A549 (cell line): ENCODE measurements around the gene FRMD8. TPM values are rescaled to one million over a fixed set of nuclear protein-coding genes. Genes with fewer than 3 reads are reported as not detected.

Source experiments
- ATAC-seq, 2 experiments: fragments of 200-7000 bp in 1 of 2; fragments of >200 bp in 1 of 2; cut with Nextera tagmentation in 1 of 2; cut with Tn5 transposase in 1 of 2; 3 replicates each; pipeline versions ENCODE4 v1.8.0 to v1.9.1; 2018 to 2020; ENCODE audit warnings: mild to moderate bottlenecking in 1 of 2, moderate library complexity in 1 of 2
- CTCF ChIA-PET: fragments of 300-600 bp; sonication (Branson Sonifier 250); formaldehyde crosslinking; extraction: SDS; loops from one replicate; lab custom pipeline; 2021; ENCODE audit warnings: antibody characterized with exemption, inconsistent platforms; lab: Yijun Ruan, JAX
- POLR2A ChIA-PET: fragments of 350-600 bp; formaldehyde crosslinking; extraction: SDS; loops from one replicate; lab custom pipeline; 2021; ENCODE audit warnings: antibody characterized with exemption, inconsistent platforms; lab: Yijun Ruan, JAX
- DNase-seq, 2 experiments: peaks; one replicate each; pipeline versions ENCODE4 v3.0.0 to v3.0.0-alpha.2; 2011 to 2016; ENCODE audit warnings: low read depth in 1 of 2, low spot score in 1 of 2
- FAIRE-seq: peaks from 2 replicates; lab custom pipeline; 2011; peaks lifted over from hg19 to GRCh38; lab: Jason Lieb, UNC
- H3K27ac ChIP-seq, 2 experiments: fragments of >200 bp; sonication (Bioruptor Twin); formaldehyde crosslinking; 3 replicates each; pipeline ENCODE4 v1.5.1; 2016 to 2017
- H3K4me1 ChIP-seq: fragments of >200 bp; sonication (Bioruptor Twin); formaldehyde crosslinking; 3 replicates; pipeline ENCODE4 v1.6.1; 2016
- H3K4me2 ChIP-seq: fragments of >200 bp; sonication (Bioruptor Twin); formaldehyde crosslinking; 3 replicates; pipeline ENCODE4 v1.6.1; 2016
- H3K4me3 ChIP-seq: fragments of >200 bp; sonication (Bioruptor Twin); formaldehyde crosslinking; 3 replicates; pipeline ENCODE4 v1.5.1; 2016
- H3K9me3 ChIP-seq: fragments of >200 bp; sonication (Bioruptor Twin); formaldehyde crosslinking; 3 replicates; pipeline ENCODE4 v1.6.1; 2016
- CBX8 ChIP-seq: fragments of 200-600 bp; sonication (generic); IDR thresholded peaks from 2 replicates; pipeline ENCODE4 v1.6.1; 2016
- CEBPB ChIP-seq, 2 experiments: fragments of >200 bp in 1 of 2; sonication (Bioruptor Twin) in 1 of 2; formaldehyde crosslinking in 1 of 2; IDR thresholded peaks; 2 replicates each; pipeline ENCODE4 v1.6.1; 2012 to 2016
- CHD2 ChIP-seq: fragments of 150-350 bp; IDR thresholded peaks from 2 replicates; pipeline ENCODE4 v1.6.1; 2014; ENCODE audit warnings: low read length; ENCODE audit not compliant: partially characterized antibody
- EHF ChIP-seq: fragments of 250-450 bp; sonication (Bioruptor Pico); IDR thresholded peaks from 2 replicates; pipeline ENCODE4 v1.5.0; 2020; ENCODE audit warnings: mild to moderate bottlenecking
- FOSB ChIP-seq: fragments of 250-450 bp; sonication (Bioruptor Pico); IDR thresholded peaks from 2 replicates; pipeline ENCODE4 v1.5.0; 2020; ENCODE audit warnings: mild to moderate bottlenecking, moderate library complexity
- FOSL2 ChIP-seq, 2 experiments: fragments of 450-650 bp in 1 of 2; fragments of >200 bp in 1 of 2; sonication (Bioruptor Twin) in 1 of 2; formaldehyde crosslinking; IDR thresholded peaks; 2 replicates each; pipeline versions ENCODE4 v1.5.0 to v1.6.1; 2016 to 2020; ENCODE audit warnings: mild to moderate bottlenecking in 1 of 2, moderate library complexity in 1 of 2
- GATA3 ChIP-seq: IDR thresholded peaks from 2 replicates; pipeline ENCODE4 v1.6.1; 2012; ENCODE audit warnings: borderline replicate concordance
- JUN ChIP-seq, 2 experiments: fragments of >200 bp; sonication (Bioruptor Twin); formaldehyde crosslinking; IDR thresholded peaks; 2 replicates in 1 of 2; 3 replicates in 1 of 2; pipeline ENCODE4 v1.6.1; 2016 to 2017
- KDM1A ChIP-seq: fragments of 200-600 bp; sonication (generic); IDR thresholded peaks from 2 replicates; pipeline ENCODE4 v1.6.1; 2016; ENCODE audit warnings: low read depth, mild to moderate bottlenecking
- POLR2A ChIP-seq: IDR thresholded peaks from 2 replicates; pipeline ENCODE4 v1.6.1; 2012; ENCODE audit warnings: mild to moderate bottlenecking, low read length
- POLR2AphosphoS2 ChIP-seq: conservative IDR thresholded peaks from 2 replicates; pipeline ENCODE4 v1.6.1; 2012; ENCODE audit warnings: low read length, improper control_type of control experiment, inconsistent platforms
- RAD21 ChIP-seq, 2 experiments: fragments of >200 bp in 1 of 2; sonication (Bioruptor Twin) in 1 of 2; formaldehyde crosslinking in 1 of 2; IDR thresholded peaks in 1 of 2; conservative IDR thresholded peaks in 1 of 2; 2 replicates in 1 of 2; 3 replicates in 1 of 2; pipeline ENCODE4 v1.6.1; 2012 to 2018; ENCODE audit warnings: inconsistent platforms in 1 of 2
- RNF2 ChIP-seq: fragments of 200-600 bp; sonication (generic); IDR thresholded peaks from 2 replicates; pipeline ENCODE4 v1.6.1; 2016; ENCODE audit warnings: low read depth, mild to moderate bottlenecking, antibody characterized with exemption, moderate library complexity, borderline replicate concordance
- TP53 ChIP-seq: fragments of 250-450 bp; sonication (Bioruptor Pico); IDR thresholded peaks from 2 replicates; pipeline ENCODE4 v1.5.0; 2021; ENCODE audit warnings: mild to moderate bottlenecking, moderate library complexity
- ZNF302 ChIP-seq: fragments of 250-450 bp; sonication (Bioruptor Pico); IDR thresholded peaks from 2 replicates; pipeline ENCODE4 v1.9.0; 2021; ENCODE audit warnings: inconsistent platforms, mild to moderate bottlenecking, moderate library complexity
- ZSCAN20 ChIP-seq: fragments of 250-450 bp; sonication (Bioruptor Pico); IDR thresholded peaks from 2 replicates; pipeline ENCODE4 v1.8.0; 2022; ENCODE audit warnings: mild to moderate bottlenecking, moderate library complexity
- WGBS: methylation state at CpG from one replicate; pipeline ENCODE4 v1.1.6; 2017; ENCODE audit errors: missing lambda C conversion rate; 5-methylcytosine and 5-hydroxymethylcytosine counted together
- polyA plus RNA-seq, 4 experiments: library from polyadenylated mRNA; depleted of rRNA in 3 of 4; stranded (reverse); fragments of >200 nt; fragmentation: RNase III in 1 of 4; extraction: RNeasy Plus Mini Kit Qiagen cat#74134 plus additional on column Dnase treatment in 1 of 4; gene quantifications; 2 replicates in 3 of 4; 3 replicates in 1 of 4; pipeline ENCODE4 v1.2.3, GENCODE V29; 2011 to 2017
- TF ChIP-seq, protein P1 (sequence below): IDR thresholded peaks from 2 replicates; pipeline ENCODE4 v1.6.1; 2012
- TF ChIP-seq, protein P2 (sequence below): fragments of 150-350 bp; IDR thresholded peaks from 2 replicates; pipeline ENCODE4 v1.6.1; 2014; ENCODE audit warnings: low read depth, mild to moderate bottlenecking, low read length
- TF ChIP-seq, protein P3 (sequence below): fragments of 250-450 bp; sonication (Bioruptor Pico); IDR thresholded peaks from 2 replicates; pipeline ENCODE4 v1.5.0; 2020; ENCODE audit warnings: low read depth, mild to moderate bottlenecking, moderate library complexity
- TF ChIP-seq, protein P4 (sequence below): fragments of 450-650 bp; IDR thresholded peaks from 2 replicates; pipeline ENCODE4 v1.6.1; 2014; ENCODE audit warnings: antibody characterized with exemption

FRMD8 gene
- polyA plus RNA-seq, 2 of the 4 experiments (the other 2 are of a cell fraction) = 12.9 to 20.0 TPM

DNA sequence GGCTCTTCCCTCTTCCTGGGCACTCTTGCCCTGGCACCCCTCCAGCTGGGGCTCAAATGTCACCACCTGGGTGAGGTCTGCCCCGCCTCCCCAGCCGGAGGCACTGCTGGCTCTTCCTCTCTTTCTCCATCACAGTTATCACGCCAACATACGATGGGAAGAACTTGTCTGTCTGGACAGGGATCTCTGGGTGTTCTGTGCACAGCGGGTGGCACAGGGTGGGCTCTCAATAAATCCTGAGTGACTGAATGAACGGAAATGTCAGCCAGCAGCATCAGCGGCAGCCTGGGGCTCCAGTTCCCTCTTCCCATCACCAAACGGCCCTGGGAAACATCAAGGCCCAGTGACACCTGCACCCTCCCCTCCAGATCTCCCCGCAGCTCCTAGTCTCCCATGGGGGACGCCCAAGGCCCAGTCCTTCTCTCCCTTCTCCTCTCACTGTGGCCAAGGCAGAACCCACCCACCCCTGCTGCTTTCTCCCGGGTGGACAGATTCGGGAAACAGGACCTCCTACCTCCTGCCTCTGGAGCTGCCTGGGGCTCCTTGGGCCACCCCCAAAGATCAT, 3.6 kb upstream of the FRMD8 start:
- FAIRE-seq (no peak), DNase-seq (peak in 1 of 2 experiments; percentile 58), ATAC-seq (peak; percentile 1 to 3; a peak in 5 of 6 replicates)
- CTCF ChIA-PET = interaction anchor here (0.7 to 14.2 kb wide), 15 partner anchors 9 to 132 kb away, joined by 3 to 208 read pairs (median 4); partner anchors contain the start of genes CDC42EP2, MALAT1 and NEAT1
- Histone ChIP-seq H3K4me2 (peak overlapping the region; percentile 93), H3K4me3 (peak overlapping the region; percentile 46), H3K9me3 (no peaks in the 10 kb centered on the region), H3K4me1 (peaks cover 82% of the 10 kb centered on the region), H3K27ac (peak overlapping the region; percentile 93 to 99)
- TF ChIP-seq CEBPB (IDR thresholded peaks at IDR 0.05) = 0 out of 4 replicates have a peak, but pooled peaks of 1 of the 2 experiments have one; percentile 19
- TF ChIP-seq RAD21 (conservative IDR thresholded peaks at IDR 0.05 in 1 of 2, IDR thresholded peaks at IDR 0.05 in 1 of 2) = no peak
- no peak for TF ChIP-seq FOSL2 (IDR thresholded peaks at IDR 0.05)
- no peak for TF ChIP-seq FOSL2 (CRISPR knock-in tag; IDR thresholded peaks at IDR 0.05)
- no peak for TF ChIP-seq EHF (CRISPR knock-in tag)
- TF ChIP-seq KDM1A = no peak
- no peak for TF ChIP-seq GATA3
- TF ChIP-seq POLR2AphosphoS2 = no peak
- peak in 1 of 2 experiments; percentile 8; a peak in 1 of 5 replicates for TF ChIP-seq JUN (IDR thresholded peaks at IDR 0.05)
- TF ChIP-seq TP53 (CRISPR knock-in tag) = no peak; the same call in 1 of the 2 replicates
- no peak for TF ChIP-seq RNF2
- TF ChIP-seq, protein P1, sequence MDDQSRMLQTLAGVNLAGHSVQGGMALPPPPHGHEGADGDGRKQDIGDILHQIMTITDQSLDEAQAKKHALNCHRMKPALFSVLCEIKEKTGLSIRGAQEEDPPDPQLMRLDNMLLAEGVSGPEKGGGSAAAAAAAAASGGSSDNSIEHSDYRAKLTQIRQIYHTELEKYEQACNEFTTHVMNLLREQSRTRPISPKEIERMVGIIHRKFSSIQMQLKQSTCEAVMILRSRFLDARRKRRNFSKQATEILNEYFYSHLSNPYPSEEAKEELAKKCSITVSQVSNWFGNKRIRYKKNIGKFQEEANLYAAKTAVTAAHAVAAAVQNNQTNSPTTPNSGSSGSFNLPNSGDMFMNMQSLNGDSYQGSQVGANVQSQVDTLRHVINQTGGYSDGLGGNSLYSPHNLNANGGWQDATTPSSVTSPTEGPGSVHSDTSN = peak; percentile 38
- TF ChIP-seq, protein P2, sequence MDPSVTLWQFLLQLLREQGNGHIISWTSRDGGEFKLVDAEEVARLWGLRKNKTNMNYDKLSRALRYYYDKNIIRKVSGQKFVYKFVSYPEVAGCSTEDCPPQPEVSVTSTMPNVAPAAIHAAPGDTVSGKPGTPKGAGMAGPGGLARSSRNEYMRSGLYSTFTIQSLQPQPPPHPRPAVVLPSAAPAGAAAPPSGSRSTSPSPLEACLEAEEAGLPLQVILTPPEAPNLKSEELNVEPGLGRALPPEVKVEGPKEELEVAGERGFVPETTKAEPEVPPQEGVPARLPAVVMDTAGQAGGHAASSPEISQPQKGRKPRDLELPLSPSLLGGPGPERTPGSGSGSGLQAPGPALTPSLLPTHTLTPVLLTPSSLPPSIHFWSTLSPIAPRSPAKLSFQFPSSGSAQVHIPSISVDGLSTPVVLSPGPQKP = no peak
- TF ChIP-seq CBX8 = no peak
- peak; percentile 69; the same call in 1 of the 2 replicates for TF ChIP-seq FOSB (CRISPR knock-in tag)
- TF ChIP-seq, protein P3, sequence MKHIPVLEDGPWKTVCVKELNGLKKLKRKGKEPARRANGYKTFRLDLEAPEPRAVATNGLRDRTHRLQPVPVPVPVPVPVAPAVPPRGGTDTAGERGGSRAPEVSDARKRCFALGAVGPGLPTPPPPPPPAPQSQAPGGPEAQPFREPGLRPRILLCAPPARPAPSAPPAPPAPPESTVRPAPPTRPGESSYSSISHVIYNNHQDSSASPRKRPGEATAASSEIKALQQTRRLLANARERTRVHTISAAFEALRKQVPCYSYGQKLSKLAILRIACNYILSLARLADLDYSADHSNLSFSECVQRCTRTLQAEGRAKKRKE (CRISPR knock-in tag) = no peak
- no peak for TF ChIP-seq ZNF302 (CRISPR knock-in tag)
- no peak; the same call in 1 of the 2 replicates for TF ChIP-seq POLR2A
- POLR2A ChIA-PET = interaction anchor here (0.5 to 2.5 kb wide), 11 partner anchors 12 to 125 kb away, joined by 4 to 17 read pairs (median 6); partner anchors contain the start of gene NEAT1
- 3% methylated on average over 12 of the region's 12 CpGs for WGBS

DNA sequence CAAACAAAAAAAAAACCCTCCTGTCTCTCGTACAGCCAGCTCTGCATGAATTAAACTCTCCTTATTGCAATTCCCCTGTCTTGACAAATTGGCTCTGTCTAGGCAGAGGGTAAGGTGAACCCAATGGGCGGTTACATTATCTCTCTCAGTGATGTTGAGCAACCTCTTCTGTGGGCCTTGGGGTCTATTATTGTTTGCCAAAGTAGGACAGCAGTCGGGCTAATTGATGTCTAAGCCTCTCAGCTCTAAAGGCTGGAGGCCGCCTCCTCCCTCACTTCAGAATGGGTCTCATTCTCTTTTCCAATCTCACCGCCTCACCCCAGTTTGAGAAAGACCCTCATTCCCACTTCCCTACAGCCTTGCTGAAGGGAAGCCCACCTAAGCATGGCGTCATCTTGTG, 2.7 kb upstream of the FRMD8 start:
- Histone ChIP-seq H3K4me3 (no peak overlapping the region), H3K27ac (peak overlapping the region; percentile 93 to 99), H3K4me2 (peak overlapping the region; percentile 93), H3K9me3 (no peaks in the 10 kb centered on the region), H3K4me1 (peaks cover 82% of the 10 kb centered on the region)
- ChIA-PET POLR2A (interaction anchor here (1.0 to 2.1 kb wide), 3 partner anchors 41 to 124 kb away, joined by 5 to 9 read pairs (median 7); no protein-coding TSS in a partner anchor), CTCF (interaction anchor here (0.6 to 14.2 kb wide), 8 partner anchors 9 to 203 kb away, joined by 3 to 208 read pairs (median 4); partner anchors contain the start of gene NEAT1)
- 82% methylated on average over 6 of the region's 6 CpGs for WGBS
- TF ChIP-seq, protein P4, sequence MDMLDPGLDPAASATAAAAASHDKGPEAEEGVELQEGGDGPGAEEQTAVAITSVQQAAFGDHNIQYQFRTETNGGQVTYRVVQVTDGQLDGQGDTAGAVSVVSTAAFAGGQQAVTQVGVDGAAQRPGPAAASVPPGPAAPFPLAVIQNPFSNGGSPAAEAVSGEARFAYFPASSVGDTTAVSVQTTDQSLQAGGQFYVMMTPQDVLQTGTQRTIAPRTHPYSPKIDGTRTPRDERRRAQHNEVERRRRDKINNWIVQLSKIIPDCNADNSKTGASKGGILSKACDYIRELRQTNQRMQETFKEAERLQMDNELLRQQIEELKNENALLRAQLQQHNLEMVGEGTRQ = no peak
- TF ChIP-seq CEBPB (IDR thresholded peaks at IDR 0.05) (0 out of 4 replicates have a peak, but pooled peaks of 1 of the 2 experiments have one; percentile 8), ZSCAN20 (CRISPR knock-in tag) (no peak), CHD2 (no peak)
- FAIRE-seq (no peak), DNase-seq (no peak), ATAC-seq (no peak)
